ENCODE data around the gene SERPINF2.
"Not testable (repeated sequence)": the region's sequence is repeated elsewhere in the genome, so short reads cannot be mapped to it uniquely, and the experiment has no call there.

Gene SERPINF2

GRCh38 chr17:1762901-1763898 is 20.5 kb downstream of the SERPINF2 start:
- peak; percentile 41 for DNase-seq (ENCODE audit: low read depth)

- DNase-seq (ENCODE audit: low read depth) = peak; percentile 56
Measured at GRCh38 chr17:1764284-1764683, 21.6 kb downstream of the SERPINF2 start.

- DNase-seq (ENCODE audit: low read depth) = not testable (repeated sequence)
Measured at GRCh38 chr17:1764705-1765104, 22.0 kb downstream of the SERPINF2 start.

- no peak for DNase-seq (ENCODE audit: low read depth)
Measured at GRCh38 chr17:1765576-1765975, 22.9 kb downstream of the SERPINF2 start.

GRCh38 chr17:1766382-1767135 is 23.9 kb downstream of the SERPINF2 start:
- no peak for DNase-seq (ENCODE audit: low read depth)

GRCh38 chr17:1767358-1767757 is 24.7 kb downstream of the SERPINF2 start:
- no peak for DNase-seq (ENCODE audit: low read depth)

GRCh38 chr17:1769822-1770477 is 27.3 kb downstream of the SERPINF2 start:
- DNase-seq (ENCODE audit: low read depth) = no peak

GRCh38 chr17:1773000-1773695 is 30.5 kb downstream of the SERPINF2 start:
- DNase-seq (ENCODE audit: low read depth) = not testable (repeated sequence)

- DNase-seq (ENCODE audit: low read depth) = no peak
Measured at GRCh38 chr17:1773696-1774181, 31.1 kb downstream of the SERPINF2 start.

- DNase-seq (ENCODE audit: low read depth) = no peak
Measured at GRCh38 chr17:1774390-1775176, 31.9 kb downstream of the SERPINF2 start.

GRCh38 chr17:1776328-1776727 is 33.7 kb downstream of the SERPINF2 start:
- DNase-seq (ENCODE audit: low read depth) = no peak

GRCh38 chr17:1776857-1777256 is 34.2 kb downstream of the SERPINF2 start:
- no peak for DNase-seq (ENCODE audit: low read depth)

GRCh38 chr17:1779571-1780131 is 37.0 kb downstream of the SERPINF2 start:
- peak; percentile 92 for DNase-seq (ENCODE audit: low read depth)

GRCh38 chr17:1782171-1782567 is 39.5 kb downstream of the SERPINF2 start:
- DNase-seq (ENCODE audit: low read depth) = no peak

- no peak for DNase-seq (ENCODE audit: low read depth)
Measured at GRCh38 chr17:1783271-1783670, 40.6 kb downstream of the SERPINF2 start.

GRCh38 chr17:1783834-1784611 is 41.4 kb downstream of the SERPINF2 start:
- DNase-seq (ENCODE audit: low read depth) = peak; percentile 87

- DNase-seq (ENCODE audit: low read depth) = no peak
Measured at GRCh38 chr17:1785930-1786329, 43.3 kb downstream of the SERPINF2 start.

- no peak for DNase-seq (ENCODE audit: low read depth)
Measured at GRCh38 chr17:1786708-1787107, 44.0 kb downstream of the SERPINF2 start.

GRCh38 chr17:1787301-1787902 is 44.7 kb downstream of the SERPINF2 start:
- DNase-seq (ENCODE audit: low read depth) = peak; percentile 75
